Muscle layer of colon (tissue), 2 donors: Measurements from ENCODE around the gene AGAP1.

Source experiments
- H3K27ac ChIP-seq: one replicate; pipeline ENCODE4 v1.7.0; 2013; ENCODE audit warnings: low read depth, mild to moderate bottlenecking, low read length, moderate library complexity
- H3K27me3 ChIP-seq, 2 donors: one replicate each; pipeline ENCODE4 v1.7.0; 2013; ENCODE audit warnings: low read length in 2 of 2, mild to moderate bottlenecking in 2 of 2; ENCODE audit not compliant: insufficient read depth in 2 of 2, control insufficient read depth in 1 of 2
- H3K36me3 ChIP-seq: one replicate; pipeline ENCODE4 v1.7.0; 2013; ENCODE audit warnings: mild to moderate bottlenecking, low read length; ENCODE audit not compliant: insufficient read depth
- H3K4me1 ChIP-seq: one replicate; pipeline ENCODE4 v1.7.0; 2013; ENCODE audit warnings: mild to moderate bottlenecking, low read length; ENCODE audit not compliant: insufficient read depth
- H3K4me3 ChIP-seq, 2 donors: one replicate each; pipeline ENCODE4 v1.7.0; 2013; ENCODE audit warnings: low read length in 2 of 2, low read depth in 1 of 2, mild to moderate bottlenecking in 1 of 2, moderate library complexity in 1 of 2
- H3K9ac ChIP-seq: one replicate; pipeline ENCODE4 v1.7.0; 2013; ENCODE audit warnings: low read length
- H3K9me3 ChIP-seq: one replicate; pipeline ENCODE4 v1.7.0; 2013; ENCODE audit warnings: mild to moderate bottlenecking, low read length
- donor health status: abdominal sarcoma.
- donor health status: Adenocarcinoma of cecum.

Gene AGAP1

GRCh38 chr2:235811446-235812184 is 317.8 kb downstream of the AGAP1 start:
- no peak overlapping the region for H3K9ac ChIP-seq
- H3K27me3 ChIP-seq: no peaks in the 10 kb centered on the region
- peaks cover 16% of the 10 kb centered on the region for H3K4me1 ChIP-seq
- H3K27ac ChIP-seq: no peak overlapping the region
- no peak overlapping the region for H3K4me3 ChIP-seq
- no peaks in the 10 kb centered on the region for H3K9me3 ChIP-seq
- H3K36me3 ChIP-seq: peaks cover 43% of the 10 kb centered on the region

- Histone ChIP-seq H3K36me3 (peaks cover 41% of the 10 kb centered on the region), H3K9ac (no peak overlapping the region), H3K4me1 (peaks cover 22% of the 10 kb centered on the region), H3K9me3 (no peaks in the 10 kb centered on the region), H3K4me3 (no peak overlapping the region), H3K27ac (no peak overlapping the region), H3K27me3 (no peaks in the 10 kb centered on the region)
Observed at GRCh38 chr2:235812185-235812665, 318.4 kb downstream of the AGAP1 start.

GRCh38 chr2:235813398-235813797 is 319.6 kb downstream of the AGAP1 start:
- H3K36me3 ChIP-seq: peaks cover 34% of the 10 kb centered on the region

GRCh38 chr2:235820571-235820970 is 326.7 kb downstream of the AGAP1 start:
- Histone ChIP-seq H3K9ac (no peak overlapping the region), H3K36me3 (peaks cover 2% of the 10 kb centered on the region), H3K27me3 (no peaks in the 10 kb centered on the region), H3K4me1 (peaks cover 23% of the 10 kb centered on the region), H3K4me3 (no peak overlapping the region), H3K27ac (no peak overlapping the region), H3K9me3 (no peaks in the 10 kb centered on the region)

More at GRCh38 chr2:235813398-235813797, 319.6 kb downstream of the AGAP1 start:
- H3K4me3 ChIP-seq: no peak overlapping the region
- no peak overlapping the region for H3K27ac ChIP-seq
- H3K4me1 ChIP-seq: peaks cover 31% of the 10 kb centered on the region
- no peaks in the 10 kb centered on the region for H3K9me3 ChIP-seq
- H3K9ac ChIP-seq: no peak overlapping the region
- no peaks in the 10 kb centered on the region for H3K27me3 ChIP-seq

- no peaks in the 10 kb centered on the region for H3K36me3 ChIP-seq
- H3K27me3 ChIP-seq: no peaks in the 10 kb centered on the region
- no peak overlapping the region for H3K9ac ChIP-seq
- no peaks in the 10 kb centered on the region for H3K9me3 ChIP-seq
- no peaks in the 10 kb centered on the region for H3K4me1 ChIP-seq
- H3K27ac ChIP-seq: no peak overlapping the region
- H3K4me3 ChIP-seq: no peak overlapping the region
Observed at GRCh38 chr2:235824331-235824730, 330.5 kb downstream of the AGAP1 start.

GRCh38 chr2:235825946-235826345 is 332.1 kb downstream of the AGAP1 start:
- Histone ChIP-seq H3K27me3 (no peaks in the 10 kb centered on the region), H3K36me3 (no peaks in the 10 kb centered on the region), H3K9me3 (no peaks in the 10 kb centered on the region), H3K9ac (no peak overlapping the region), H3K4me3 (no peak overlapping the region), H3K4me1 (no peaks in the 10 kb centered on the region), H3K27ac (no peak overlapping the region)

GRCh38 chr2:235826826-235827225 is 333.0 kb downstream of the AGAP1 start:
- Histone ChIP-seq H3K27ac (no peak overlapping the region), H3K9ac (no peak overlapping the region), H3K4me3 (no peak overlapping the region), H3K4me1 (no peaks in the 10 kb centered on the region), H3K27me3 (no peaks in the 10 kb centered on the region), H3K9me3 (no peaks in the 10 kb centered on the region), H3K36me3 (no peaks in the 10 kb centered on the region)

GRCh38 chr2:235827585-235827992 is 333.7 kb downstream of the AGAP1 start:
- Histone ChIP-seq H3K9ac (no peak overlapping the region), H3K9me3 (no peaks in the 10 kb centered on the region), H3K4me1 (no peaks in the 10 kb centered on the region), H3K36me3 (no peaks in the 10 kb centered on the region), H3K4me3 (no peak overlapping the region), H3K27me3 (no peaks in the 10 kb centered on the region), H3K27ac (no peak overlapping the region)

GRCh38 chr2:235829726-235830125 is 335.9 kb downstream of the AGAP1 start:
- no peak overlapping the region for H3K9ac ChIP-seq
- no peak overlapping the region for H3K27ac ChIP-seq
- H3K4me3 ChIP-seq: no peak overlapping the region
- no peaks in the 10 kb centered on the region for H3K9me3 ChIP-seq
- H3K4me1 ChIP-seq: no peaks in the 10 kb centered on the region
- H3K27me3 ChIP-seq: no peaks in the 10 kb centered on the region
- no peaks in the 10 kb centered on the region for H3K36me3 ChIP-seq

GRCh38 chr2:235831755-235832154 is 337.9 kb downstream of the AGAP1 start:
- no peak overlapping the region for H3K9ac ChIP-seq
- no peaks in the 10 kb centered on the region for H3K9me3 ChIP-seq
- H3K27ac ChIP-seq: no peak overlapping the region
- no peaks in the 10 kb centered on the region for H3K36me3 ChIP-seq
- H3K4me1 ChIP-seq: no peaks in the 10 kb centered on the region
- H3K27me3 ChIP-seq: no peaks in the 10 kb centered on the region
- no peak overlapping the region for H3K4me3 ChIP-seq

- Histone ChIP-seq H3K9me3 (no peaks in the 10 kb centered on the region), H3K36me3 (no peaks in the 10 kb centered on the region)
Observed at GRCh38 chr2:235832941-235833340, 339.1 kb downstream of the AGAP1 start.

More at GRCh38 chr2:235832941-235833340, 339.1 kb downstream of the AGAP1 start:
- no peaks in the 10 kb centered on the region for H3K27me3 ChIP-seq
- H3K9ac ChIP-seq: no peak overlapping the region
- no peaks in the 10 kb centered on the region for H3K4me1 ChIP-seq
- H3K4me3 ChIP-seq: no peak overlapping the region
- no peak overlapping the region for H3K27ac ChIP-seq
